ENCODE data around the gene ZBTB17. TPM values are rescaled to one million over a fixed set of nuclear protein-coding genes. Genes with fewer than 3 reads are reported as not detected.

The ZBTB17 gene
- total and polyA plus RNA-seq, 2 donors = 30.7 to 81.3 TPM

- peaks cover 0 to 47% of the 10 kb centered on the region in 2 donors for H3K27me3 ChIP-seq (ENCODE audit: control insufficient read depth in 2 of 2, insufficient read depth in 1 of 2, low read length in 1 of 2)
- no peaks in the 10 kb centered on the region for H3K4me1 ChIP-seq (ENCODE audit: control insufficient read depth in 2 of 2, insufficient read depth in 2 of 2, low read length in 2 of 2)
- 92% methylated on average over 23 of the region's 23 CpGs for WGBS
- DNase-seq (ENCODE audit: low read depth in 6 of 9, low spot score in 9 of 9) = no peak
- H3K4me3 ChIP-seq (ENCODE audit: low read length in 2 of 2) = no peak overlapping the region
- no peaks in the 10 kb centered on the region for H3K9me3 ChIP-seq (ENCODE audit: control insufficient read depth in 2 of 2, insufficient read depth in 1 of 2, low read length in 1 of 2)
- H3K36me3 ChIP-seq (ENCODE audit: control insufficient read depth in 2 of 2, insufficient read depth in 2 of 2, low read length in 1 of 2) = no peaks in the 10 kb centered on the region
- H3K27ac ChIP-seq (ENCODE audit: low read depth in 1 of 2, low read length in 1 of 2) = no peak overlapping the region
These were observed 43.1 kb upstream of the ZBTB17 start for GRCh38 chr1:16018749-16019643.

GRCh38 chr1:16018308-16018707 lies 42.4 kb upstream of the ZBTB17 start:
- no peak for DNase-seq (ENCODE audit: low read depth in 6 of 9, low spot score in 9 of 9)
- Histone ChIP-seq H3K4me1 (ENCODE audit: control insufficient read depth in 2 of 2, insufficient read depth in 2 of 2, low read length in 2 of 2) (no peaks in the 10 kb centered on the region), H3K36me3 (ENCODE audit: control insufficient read depth in 2 of 2, insufficient read depth in 2 of 2, low read length in 1 of 2) (no peaks in the 10 kb centered on the region), H3K27me3 (ENCODE audit: control insufficient read depth in 2 of 2, insufficient read depth in 1 of 2, low read length in 1 of 2) (peaks cover 4 to 52% of the 10 kb centered on the region in 2 donors), H3K27ac (ENCODE audit: low read depth in 1 of 2, low read length in 1 of 2) (no peak overlapping the region), H3K9me3 (ENCODE audit: control insufficient read depth in 2 of 2, insufficient read depth in 1 of 2, low read length in 1 of 2) (no peaks in the 10 kb centered on the region), H3K4me3 (ENCODE audit: low read length in 2 of 2) (no peak overlapping the region)
- 82% methylated on average over 4 of the region's 4 CpGs for WGBS

GRCh38 chr1:16017461-16018303 lies 41.8 kb upstream of the ZBTB17 start, which contains the start of gene HSPB7:
TSS of gene HSPB7 (minus strand) at chr1:16018043. CDS start at chr1:16017963, 80 bp downstream.
- Histone ChIP-seq H3K27me3 (ENCODE audit: control insufficient read depth in 2 of 2, insufficient read depth in 1 of 2, low read length in 1 of 2) (peaks cover 10 to 53% of the 10 kb centered on the region in 2 donors), H3K4me3 (ENCODE audit: low read length in 2 of 2) (no peak within 1 kb of the TSS), H3K36me3 (ENCODE audit: control insufficient read depth in 2 of 2, insufficient read depth in 2 of 2, low read length in 1 of 2) (no peaks in the 10 kb centered on the region), H3K4me1 (ENCODE audit: control insufficient read depth in 2 of 2, insufficient read depth in 2 of 2, low read length in 2 of 2) (peaks cover 0 to under 1% of the 10 kb centered on the region in 2 donors), H3K9me3 (ENCODE audit: control insufficient read depth in 2 of 2, insufficient read depth in 1 of 2, low read length in 1 of 2) (no peaks in the 10 kb centered on the region), H3K27ac (ENCODE audit: low read depth in 1 of 2, low read length in 1 of 2) (no peak within 1 kb of the TSS)
- DNase-seq (ENCODE audit: low read depth in 6 of 9, low spot score in 9 of 9) = no peak
- 88% methylated on average over 37 of the region's 37 CpGs for whole genome bisulfite sequencing

- DNase-seq (ENCODE audit: low read depth in 6 of 9, low spot score in 9 of 9) = no peak
- H3K27ac ChIP-seq (ENCODE audit: low read depth in 1 of 2, low read length in 1 of 2) = no peak overlapping the region
These were observed 41.2 kb upstream of the ZBTB17 start for GRCh38 chr1:16017076-16017460.

GRCh38 chr1:16015960-16016901 lies 40.3 kb upstream of the ZBTB17 start:
- no peak overlapping the region for H3K4me3 ChIP-seq (ENCODE audit: low read length in 2 of 2)

More at GRCh38 chr1:16017076-16017460, 41.2 kb upstream of the ZBTB17 start:
- Histone ChIP-seq H3K27me3 (ENCODE audit: control insufficient read depth in 2 of 2, insufficient read depth in 1 of 2, low read length in 1 of 2) (peaks cover 16 to 56% of the 10 kb centered on the region in 2 donors), H3K36me3 (ENCODE audit: control insufficient read depth in 2 of 2, insufficient read depth in 2 of 2, low read length in 1 of 2) (no peaks in the 10 kb centered on the region), H3K4me3 (ENCODE audit: low read length in 2 of 2) (no peak overlapping the region), H3K4me1 (ENCODE audit: control insufficient read depth in 2 of 2, insufficient read depth in 2 of 2, low read length in 2 of 2) (peaks cover 0 to 4% of the 10 kb centered on the region in 2 donors), H3K9me3 (ENCODE audit: control insufficient read depth in 2 of 2, insufficient read depth in 1 of 2, low read length in 1 of 2) (no peaks in the 10 kb centered on the region)
- WGBS = 92% methylated on average over 10 of the region's 10 CpGs

GRCh38 chr1:16015491-16015890 lies 39.6 kb upstream of the ZBTB17 start:
- H3K4me3 ChIP-seq (ENCODE audit: low read length in 2 of 2) = no peak overlapping the region

More at GRCh38 chr1:16015960-16016901, 40.3 kb upstream of the ZBTB17 start:
- Histone ChIP-seq H3K9me3 (ENCODE audit: control insufficient read depth in 2 of 2, insufficient read depth in 1 of 2, low read length in 1 of 2) (no peaks in the 10 kb centered on the region), H3K36me3 (ENCODE audit: control insufficient read depth in 2 of 2, insufficient read depth in 2 of 2, low read length in 1 of 2) (no peaks in the 10 kb centered on the region), H3K27ac (ENCODE audit: low read depth in 1 of 2, low read length in 1 of 2) (no peak overlapping the region), H3K27me3 (ENCODE audit: control insufficient read depth in 2 of 2, insufficient read depth in 1 of 2, low read length in 1 of 2) (peaks cover 18 to 56% of the 10 kb centered on the region in 2 donors), H3K4me1 (ENCODE audit: control insufficient read depth in 2 of 2, insufficient read depth in 2 of 2, low read length in 2 of 2) (peaks cover 0 to 4% of the 10 kb centered on the region in 2 donors)
- DNase-seq (ENCODE audit: low read depth in 6 of 9, low spot score in 9 of 9) = no peak
- WGBS = 91% methylated on average over 23 of the region's 23 CpGs

GRCh38 chr1:16014509-16015482 lies 38.9 kb upstream of the ZBTB17 start:
- H3K4me1 ChIP-seq (ENCODE audit: control insufficient read depth in 2 of 2, insufficient read depth in 2 of 2, low read length in 2 of 2) = peaks cover 0 to 4% of the 10 kb centered on the region in 2 donors
- H3K27me3 ChIP-seq (ENCODE audit: control insufficient read depth in 2 of 2, insufficient read depth in 1 of 2, low read length in 1 of 2) = peaks cover 18 to 55% of the 10 kb centered on the region in 2 donors
- DNase-seq (ENCODE audit: low read depth in 6 of 9, low spot score in 9 of 9) = no peak
- 82% methylated on average over 17 of the region's 17 CpGs for WGBS
- no peaks in the 10 kb centered on the region for H3K36me3 ChIP-seq (ENCODE audit: control insufficient read depth in 2 of 2, insufficient read depth in 2 of 2, low read length in 1 of 2)
- H3K4me3 ChIP-seq (ENCODE audit: low read length in 2 of 2) = no peak overlapping the region
- H3K27ac ChIP-seq (ENCODE audit: low read depth in 1 of 2, low read length in 1 of 2) = no peak overlapping the region
- no peaks in the 10 kb centered on the region for H3K9me3 ChIP-seq (ENCODE audit: control insufficient read depth in 2 of 2, insufficient read depth in 1 of 2, low read length in 1 of 2)

More at GRCh38 chr1:16015491-16015890, 39.6 kb upstream of the ZBTB17 start:
- DNase-seq (ENCODE audit: low read depth in 6 of 9, low spot score in 9 of 9) = no peak
- Histone ChIP-seq H3K27ac (ENCODE audit: low read depth in 1 of 2, low read length in 1 of 2) (no peak overlapping the region), H3K27me3 (ENCODE audit: control insufficient read depth in 2 of 2, insufficient read depth in 1 of 2, low read length in 1 of 2) (peaks cover 18 to 56% of the 10 kb centered on the region in 2 donors), H3K9me3 (ENCODE audit: control insufficient read depth in 2 of 2, insufficient read depth in 1 of 2, low read length in 1 of 2) (no peaks in the 10 kb centered on the region), H3K4me1 (ENCODE audit: control insufficient read depth in 2 of 2, insufficient read depth in 2 of 2, low read length in 2 of 2) (peaks cover 0 to 4% of the 10 kb centered on the region in 2 donors), H3K36me3 (ENCODE audit: control insufficient read depth in 2 of 2, insufficient read depth in 2 of 2, low read length in 1 of 2) (no peaks in the 10 kb centered on the region)
- 98% methylated on average over 25 of the region's 25 CpGs for WGBS
